Transverse colon (tissue), 4 donors: ENCODE data around the gene SSTR5.

Experiments
- POLR2A ChIP-seq: fragments of 450-650 bp; IDR thresholded peaks from one replicate; pipeline ENCODE4 v1.6.1; 2016; ENCODE audit warnings: antibody characterized with exemption, mild to moderate bottlenecking, moderate library complexity
- POLR2AphosphoS5 ChIP-seq, 3 donors: sonication (generic); formaldehyde crosslinking; IDR thresholded peaks; one replicate each; pipeline ENCODE4 v1.6.1; 2016; ENCODE audit warnings: antibody characterized with exemption in 3 of 3
- TF ChIP-seq, protein P1 (sequence below), 5 experiments: fragments of 200-600 bp in 3 of 5; fragments of 450-650 bp in 2 of 5; sonication (generic) in 3 of 5; IDR thresholded peaks; 1 replicate in 2 of 5; 2 replicates in 3 of 5; pipeline ENCODE4 v1.5.1; 2016 to 2017; ENCODE audit warnings: antibody characterized with exemption in 5 of 5, inconsistent platforms in 3 of 5, mild to moderate bottlenecking in 2 of 5, moderate library complexity in 1 of 5

DNA sequence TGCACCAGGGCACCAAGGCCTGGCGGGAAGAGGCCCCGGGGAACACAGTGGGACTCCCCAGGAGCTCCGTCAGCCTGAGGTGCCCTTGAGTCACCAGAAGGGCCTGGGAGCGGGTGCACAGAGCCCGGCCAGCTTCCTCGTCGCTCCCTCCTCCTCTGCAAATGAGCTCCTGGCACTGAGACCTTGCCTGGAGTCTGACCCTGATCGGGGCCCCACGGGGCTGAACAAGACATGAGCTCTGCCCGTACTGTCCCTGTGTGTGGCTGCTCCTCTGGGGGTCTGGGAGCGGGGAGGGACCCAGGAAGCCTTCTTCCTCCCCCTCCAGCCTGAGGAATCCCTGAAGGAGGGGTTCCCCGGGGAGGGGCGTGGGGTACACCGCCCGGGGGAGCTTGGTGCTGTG lies 36.4 kb upstream of the SSTR5 start:
- TF ChIP-seq POLR2AphosphoS5 (IDR thresholded peaks at IDR 0.05) (no peak), POLR2A (no peak)
- TF ChIP-seq, protein P1, sequence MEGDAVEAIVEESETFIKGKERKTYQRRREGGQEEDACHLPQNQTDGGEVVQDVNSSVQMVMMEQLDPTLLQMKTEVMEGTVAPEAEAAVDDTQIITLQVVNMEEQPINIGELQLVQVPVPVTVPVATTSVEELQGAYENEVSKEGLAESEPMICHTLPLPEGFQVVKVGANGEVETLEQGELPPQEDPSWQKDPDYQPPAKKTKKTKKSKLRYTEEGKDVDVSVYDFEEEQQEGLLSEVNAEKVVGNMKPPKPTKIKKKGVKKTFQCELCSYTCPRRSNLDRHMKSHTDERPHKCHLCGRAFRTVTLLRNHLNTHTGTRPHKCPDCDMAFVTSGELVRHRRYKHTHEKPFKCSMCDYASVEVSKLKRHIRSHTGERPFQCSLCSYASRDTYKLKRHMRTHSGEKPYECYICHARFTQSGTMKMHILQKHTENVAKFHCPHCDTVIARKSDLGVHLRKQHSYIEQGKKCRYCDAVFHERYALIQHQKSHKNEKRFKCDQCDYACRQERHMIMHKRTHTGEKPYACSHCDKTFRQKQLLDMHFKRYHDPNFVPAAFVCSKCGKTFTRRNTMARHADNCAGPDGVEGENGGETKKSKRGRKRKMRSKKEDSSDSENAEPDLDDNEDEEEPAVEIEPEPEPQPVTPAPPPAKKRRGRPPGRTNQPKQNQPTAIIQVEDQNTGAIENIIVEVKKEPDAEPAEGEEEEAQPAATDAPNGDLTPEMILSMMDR (IDR thresholded peaks at IDR 0.05), result no peak
